ENCODE data around the gene PHF19. TPM values are rescaled to one million over a fixed set of nuclear protein-coding genes. Genes with fewer than 3 reads are reported as not detected.

Gene PHF19
- total RNA-seq, result 10 to 100 TPM in 5 of 6 donors, 1 to 10 TPM in 1; 8.0 to 42.4 (median 19.2) TPM

GRCh38 chr9:120876842-120877240 is at the start of gene PHF19:
Gene PHF19 (minus strand): TSS chr9:120877188. CDS start chr9:120874741, 2,447 bp downstream.
- TF ChIP-seq EP300 (IDR thresholded peaks at IDR 0.05), result no peak
- no peak for TF ChIP-seq POLR2AphosphoS5 (IDR thresholded peaks at IDR 0.05)
- TF ChIP-seq, protein P1, sequence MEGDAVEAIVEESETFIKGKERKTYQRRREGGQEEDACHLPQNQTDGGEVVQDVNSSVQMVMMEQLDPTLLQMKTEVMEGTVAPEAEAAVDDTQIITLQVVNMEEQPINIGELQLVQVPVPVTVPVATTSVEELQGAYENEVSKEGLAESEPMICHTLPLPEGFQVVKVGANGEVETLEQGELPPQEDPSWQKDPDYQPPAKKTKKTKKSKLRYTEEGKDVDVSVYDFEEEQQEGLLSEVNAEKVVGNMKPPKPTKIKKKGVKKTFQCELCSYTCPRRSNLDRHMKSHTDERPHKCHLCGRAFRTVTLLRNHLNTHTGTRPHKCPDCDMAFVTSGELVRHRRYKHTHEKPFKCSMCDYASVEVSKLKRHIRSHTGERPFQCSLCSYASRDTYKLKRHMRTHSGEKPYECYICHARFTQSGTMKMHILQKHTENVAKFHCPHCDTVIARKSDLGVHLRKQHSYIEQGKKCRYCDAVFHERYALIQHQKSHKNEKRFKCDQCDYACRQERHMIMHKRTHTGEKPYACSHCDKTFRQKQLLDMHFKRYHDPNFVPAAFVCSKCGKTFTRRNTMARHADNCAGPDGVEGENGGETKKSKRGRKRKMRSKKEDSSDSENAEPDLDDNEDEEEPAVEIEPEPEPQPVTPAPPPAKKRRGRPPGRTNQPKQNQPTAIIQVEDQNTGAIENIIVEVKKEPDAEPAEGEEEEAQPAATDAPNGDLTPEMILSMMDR (IDR thresholded peaks at IDR 0.05), result no peak
- TF ChIP-seq POLR2A (IDR thresholded peaks at IDR 0.05), result no peak
- Histone ChIP-seq H3K36me3 (peaks cover 0 to 10% (median 2%) of the 10 kb centered on the region in 4 donors), H3K27ac (peak within 1 kb of the TSS; percentile 87 to 95 (median 92)), H3K9me3 (no peaks in the 10 kb centered on the region), H3K4me3 (peak within 1 kb of the TSS; percentile 63 to 96 (median 81)), H3K27me3 (no peaks in the 10 kb centered on the region), H3K4me1 (peaks cover 12 to 26% (median 17%) of the 10 kb centered on the region in 4 donors)
- 0% methylated on average over 16 of the region's 45 CpGs; no CpG with 5 or more reads in 1 of the 2 donors for WGBS, 2 donors
- ATAC-seq (ENCODE audit: low FRiP score in 2 of 2) (peak in 1 of 2 donors; percentile 63), DNase-seq (peak in 1 of 2 donors; percentile 89)

DNA sequence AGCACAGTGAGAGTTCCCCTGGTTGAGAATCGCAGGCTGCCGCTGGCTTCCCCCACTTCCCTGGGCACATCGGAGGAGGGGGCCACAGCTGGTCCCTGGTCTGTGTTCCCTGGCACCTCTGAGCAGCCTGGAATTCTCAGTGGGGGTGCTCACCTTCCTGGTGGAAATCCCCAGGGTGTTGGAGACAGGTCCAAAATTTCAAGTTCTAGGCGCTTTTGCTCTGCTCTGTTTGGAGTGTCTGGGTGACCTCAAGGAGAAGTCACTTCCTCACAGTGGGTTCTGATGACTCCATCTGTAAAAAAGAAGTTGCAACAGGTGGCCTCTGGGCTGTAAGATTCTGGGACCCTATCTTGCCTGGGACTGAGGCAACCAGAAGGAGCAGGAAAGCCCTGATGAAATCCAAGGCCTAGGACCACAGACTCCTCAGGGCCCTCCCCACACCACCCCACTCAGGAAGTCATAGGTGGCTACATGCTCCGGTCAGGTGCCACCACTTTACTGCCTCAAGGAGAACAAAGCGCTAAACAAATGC is 49.5 kb upstream of the PHF19 start, which contains the start of gene TRAF1:
TSS of gene TRAF1 (minus strand) at position 400 of the 532 bp plus-strand sequence. CDS start 721 bp downstream, outside the sequence.
- 75 to 84% methylated on average over 4 to 6 of the region's 6 CpGs for WGBS, 2 donors
- ATAC-seq (ENCODE audit: low FRiP score in 2 of 2), result peak in 1 of 2 donors; percentile 6
- H3K4me1 ChIP-seq, result peaks cover 21 to 45% (median 38%) of the 10 kb centered on the region in 4 donors
- TF ChIP-seq EP300 (IDR thresholded peaks at IDR 0.05) (no peak), POLR2AphosphoS5 (IDR thresholded peaks at IDR 0.05) (no peak), POLR2A (IDR thresholded peaks at IDR 0.05) (no peak)
- TF ChIP-seq, protein P1 (IDR thresholded peaks at IDR 0.05), result no peak
- peak within 1 kb of the TSS; percentile 67 to 96 (median 84) for H3K27ac ChIP-seq
- no peaks in the 10 kb centered on the region for H3K27me3 ChIP-seq
- H3K4me3 ChIP-seq, result peak within 1 kb of the TSS in 2 of 4 donors; percentile 14 to 16
- H3K36me3 ChIP-seq, result no peaks in the 10 kb centered on the region
- no peak for DNase-seq
- H3K9me3 ChIP-seq, result no peaks in the 10 kb centered on the region

DNA sequence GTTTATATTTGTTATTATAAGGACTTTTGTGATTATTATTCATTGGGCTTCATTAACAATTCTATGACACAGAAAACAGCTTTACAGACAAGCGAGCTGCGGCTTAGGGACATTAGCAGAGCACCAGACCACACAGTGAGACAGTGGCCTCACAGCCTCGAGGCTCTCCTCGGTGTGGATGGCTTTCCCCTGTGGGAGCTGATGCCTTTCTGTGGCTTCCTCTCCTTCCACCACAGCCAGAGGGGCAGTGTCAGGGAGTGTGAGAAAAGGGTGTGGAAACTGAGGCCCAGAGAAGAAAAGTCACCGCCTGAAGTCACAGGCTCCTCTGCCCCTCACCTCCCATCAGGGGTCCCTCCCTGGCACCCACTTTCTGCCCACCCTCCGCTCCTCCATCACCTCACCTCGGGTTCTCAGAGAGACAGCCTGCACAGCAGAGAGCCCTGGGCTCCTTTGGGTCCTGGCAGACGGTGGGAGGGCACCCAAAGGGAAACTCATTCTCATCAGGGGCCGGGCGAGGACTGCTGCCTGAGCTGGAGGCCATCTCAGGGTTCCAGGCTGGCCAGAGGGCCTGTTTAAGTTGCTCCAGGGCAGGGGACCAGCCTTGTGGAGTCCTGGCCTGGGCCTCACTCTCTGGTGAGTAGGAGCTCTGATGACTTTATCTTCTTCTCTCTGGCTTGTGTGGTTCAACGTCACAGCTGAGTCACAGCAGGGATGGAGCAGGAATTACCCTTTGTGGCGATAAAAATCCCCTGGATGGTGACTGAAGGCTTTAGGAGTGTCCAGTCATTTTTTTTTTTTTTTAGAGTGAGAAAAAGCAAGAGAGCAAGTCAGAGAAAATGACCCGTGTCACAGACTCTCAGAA is 48.8 kb upstream of the PHF19 start:
- DNase-seq, result no peak
- Histone ChIP-seq H3K27ac (peak overlapping the region; percentile 67 to 91 (median 80)), H3K4me1 (peaks cover 14 to 39% (median 32%) of the 10 kb centered on the region in 4 donors), H3K27me3 (no peaks in the 10 kb centered on the region), H3K36me3 (no peaks in the 10 kb centered on the region), H3K9me3 (no peaks in the 10 kb centered on the region), H3K4me3 (peak overlapping the region in 2 of 4 donors; percentile 14 to 16)
- WGBS, 2 donors, result 61 to 75% methylated on average over 10 to 13 of the region's 13 CpGs
- ATAC-seq (ENCODE audit: low FRiP score in 2 of 2), result peak in 1 of 2 donors; percentile 45
- TF ChIP-seq, protein P1 (IDR thresholded peaks at IDR 0.05), result no peak
- no peak for TF ChIP-seq EP300 (IDR thresholded peaks at IDR 0.05)
- peak in 1 of 4 donors; percentile 36 for TF ChIP-seq POLR2A (IDR thresholded peaks at IDR 0.05)
- TF ChIP-seq POLR2AphosphoS5 (IDR thresholded peaks at IDR 0.05), result no peak

- 78 to 79% methylated on average over 9 to 11 of the region's 11 CpGs for WGBS, 2 donors
- ATAC-seq (ENCODE audit: low FRiP score in 2 of 2), result no peak
- Histone ChIP-seq H3K4me1 (peaks cover 18 to 40% (median 30%) of the 10 kb centered on the region in 4 donors), H3K4me3 (no peak overlapping the region), H3K27ac (peak overlapping the region; percentile 67 to 91 (median 80)), H3K27me3 (no peaks in the 10 kb centered on the region), H3K36me3 (no peaks in the 10 kb centered on the region), H3K9me3 (no peaks in the 10 kb centered on the region)
- TF ChIP-seq, protein P1 (IDR thresholded peaks at IDR 0.05), result no peak
- TF ChIP-seq EP300 (IDR thresholded peaks at IDR 0.05) (no peak), POLR2A (IDR thresholded peaks at IDR 0.05) (no peak), POLR2AphosphoS5 (IDR thresholded peaks at IDR 0.05) (no peak)
- no peak for DNase-seq
Measured at GRCh38 chr9:120924698-120925534, 47.9 kb upstream of the PHF19 start.
